ENCODE data around the gene PSME1. TPM values are rescaled to one million over a fixed set of nuclear protein-coding genes. Genes with fewer than 3 reads are reported as not detected.
A peak's percentile ranks its signal among the peaks of the same experiment; 100 is the strongest.

The PSME1 gene
- total and polyA plus RNA-seq, 2 of the 13 experiments (the other 11 are each of a cell fraction or from before 2014, with no cell fraction given), result 159 to 608 TPM

DNA sequence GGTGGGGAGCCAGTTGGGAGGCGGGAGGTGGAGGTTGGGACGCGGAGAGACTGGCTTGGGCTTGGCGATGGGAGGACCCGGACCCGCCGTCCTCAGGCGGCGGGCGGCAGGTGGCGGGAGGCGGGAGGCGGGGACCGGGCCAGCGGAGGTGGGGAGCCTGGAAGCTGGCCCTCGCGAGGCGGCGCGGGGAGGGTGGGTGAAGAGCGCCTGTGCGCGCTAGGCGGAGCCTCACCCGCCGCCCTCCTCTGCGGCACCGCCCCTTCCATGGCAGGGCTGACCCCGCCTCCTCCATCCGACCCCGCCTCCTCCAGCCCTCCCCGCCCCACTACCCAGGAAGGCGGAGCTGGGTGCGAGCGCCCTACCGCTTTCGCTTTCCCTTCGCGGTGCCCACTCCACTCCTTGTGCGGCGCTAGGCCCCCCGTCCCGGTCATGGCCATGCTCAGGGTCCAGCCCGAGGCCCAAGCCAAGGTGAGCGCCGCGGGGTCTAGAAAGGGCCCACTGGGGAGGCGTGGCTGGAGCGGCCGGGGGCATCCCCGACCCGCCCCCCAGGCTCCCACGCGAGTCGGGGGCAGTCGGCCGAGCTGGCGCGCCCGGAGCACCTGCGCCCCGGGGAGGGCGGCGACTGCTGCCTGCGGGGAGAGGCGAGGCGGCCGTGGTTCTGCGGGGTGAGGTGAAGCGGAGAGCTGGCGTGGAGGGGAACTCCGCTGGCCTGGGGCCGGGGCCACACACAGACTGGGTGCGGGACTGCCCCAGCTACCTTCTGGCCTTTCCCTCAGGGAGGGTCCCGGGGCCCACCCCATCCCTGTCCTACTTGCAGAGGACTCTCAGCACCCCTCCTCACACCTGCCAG, at the start of gene PSME1 (continued):
- TF ChIP-seq, protein P1, sequence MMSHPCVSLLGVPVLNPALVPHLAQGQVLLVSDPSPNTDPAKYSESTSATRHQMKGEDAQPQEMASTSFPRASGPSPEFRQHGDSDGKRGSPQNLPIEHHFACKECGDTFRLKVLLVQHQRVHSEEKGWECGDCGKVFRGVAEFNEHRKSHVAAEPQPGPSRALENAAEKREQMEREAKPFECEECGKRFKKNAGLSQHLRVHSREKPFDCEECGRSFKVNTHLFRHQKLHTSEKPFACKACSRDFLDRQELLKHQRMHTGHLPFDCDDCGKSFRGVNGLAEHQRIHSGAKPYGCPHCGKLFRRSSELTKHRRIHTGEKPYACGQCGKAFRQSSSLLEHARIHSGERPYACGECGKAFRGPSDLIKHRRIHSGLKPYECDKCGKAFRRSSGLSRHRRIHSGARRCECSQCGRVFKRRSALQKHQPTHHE (CRISPR knock-in tag; IDR thresholded peaks at IDR 0.05; ENCODE audit: borderline replicate concordance), result peak; percentile 67; the same call in 1 of the 2 replicates
- no peak for TF ChIP-seq ZNF446 (CRISPR knock-in tag; IDR thresholded peaks at IDR 0.05)
- TF ChIP-seq, protein P2, sequence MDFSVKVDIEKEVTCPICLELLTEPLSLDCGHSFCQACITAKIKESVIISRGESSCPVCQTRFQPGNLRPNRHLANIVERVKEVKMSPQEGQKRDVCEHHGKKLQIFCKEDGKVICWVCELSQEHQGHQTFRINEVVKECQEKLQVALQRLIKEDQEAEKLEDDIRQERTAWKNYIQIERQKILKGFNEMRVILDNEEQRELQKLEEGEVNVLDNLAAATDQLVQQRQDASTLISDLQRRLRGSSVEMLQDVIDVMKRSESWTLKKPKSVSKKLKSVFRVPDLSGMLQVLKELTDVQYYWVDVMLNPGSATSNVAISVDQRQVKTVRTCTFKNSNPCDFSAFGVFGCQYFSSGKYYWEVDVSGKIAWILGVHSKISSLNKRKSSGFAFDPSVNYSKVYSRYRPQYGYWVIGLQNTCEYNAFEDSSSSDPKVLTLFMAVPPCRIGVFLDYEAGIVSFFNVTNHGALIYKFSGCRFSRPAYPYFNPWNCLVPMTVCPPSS (IDR thresholded peaks at IDR 0.05), result no peak
- TF ChIP-seq, protein P3, sequence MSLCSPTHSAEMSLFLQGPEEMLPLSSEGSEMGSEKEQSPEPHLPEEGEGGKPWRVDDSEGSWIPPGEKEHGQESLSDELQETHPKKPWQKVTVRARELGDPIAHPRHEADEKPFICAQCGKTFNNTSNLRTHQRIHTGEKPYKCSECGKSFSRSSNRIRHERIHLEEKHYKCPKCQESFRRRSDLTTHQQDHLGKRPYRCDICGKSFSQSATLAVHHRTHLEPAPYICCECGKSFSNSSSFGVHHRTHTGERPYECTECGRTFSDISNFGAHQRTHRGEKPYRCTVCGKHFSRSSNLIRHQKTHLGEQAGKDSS (CRISPR knock-in tag; IDR thresholded peaks at IDR 0.05; ENCODE audit: borderline replicate concordance, low read depth), result peak; percentile 72
- TF ChIP-seq, protein P4, sequence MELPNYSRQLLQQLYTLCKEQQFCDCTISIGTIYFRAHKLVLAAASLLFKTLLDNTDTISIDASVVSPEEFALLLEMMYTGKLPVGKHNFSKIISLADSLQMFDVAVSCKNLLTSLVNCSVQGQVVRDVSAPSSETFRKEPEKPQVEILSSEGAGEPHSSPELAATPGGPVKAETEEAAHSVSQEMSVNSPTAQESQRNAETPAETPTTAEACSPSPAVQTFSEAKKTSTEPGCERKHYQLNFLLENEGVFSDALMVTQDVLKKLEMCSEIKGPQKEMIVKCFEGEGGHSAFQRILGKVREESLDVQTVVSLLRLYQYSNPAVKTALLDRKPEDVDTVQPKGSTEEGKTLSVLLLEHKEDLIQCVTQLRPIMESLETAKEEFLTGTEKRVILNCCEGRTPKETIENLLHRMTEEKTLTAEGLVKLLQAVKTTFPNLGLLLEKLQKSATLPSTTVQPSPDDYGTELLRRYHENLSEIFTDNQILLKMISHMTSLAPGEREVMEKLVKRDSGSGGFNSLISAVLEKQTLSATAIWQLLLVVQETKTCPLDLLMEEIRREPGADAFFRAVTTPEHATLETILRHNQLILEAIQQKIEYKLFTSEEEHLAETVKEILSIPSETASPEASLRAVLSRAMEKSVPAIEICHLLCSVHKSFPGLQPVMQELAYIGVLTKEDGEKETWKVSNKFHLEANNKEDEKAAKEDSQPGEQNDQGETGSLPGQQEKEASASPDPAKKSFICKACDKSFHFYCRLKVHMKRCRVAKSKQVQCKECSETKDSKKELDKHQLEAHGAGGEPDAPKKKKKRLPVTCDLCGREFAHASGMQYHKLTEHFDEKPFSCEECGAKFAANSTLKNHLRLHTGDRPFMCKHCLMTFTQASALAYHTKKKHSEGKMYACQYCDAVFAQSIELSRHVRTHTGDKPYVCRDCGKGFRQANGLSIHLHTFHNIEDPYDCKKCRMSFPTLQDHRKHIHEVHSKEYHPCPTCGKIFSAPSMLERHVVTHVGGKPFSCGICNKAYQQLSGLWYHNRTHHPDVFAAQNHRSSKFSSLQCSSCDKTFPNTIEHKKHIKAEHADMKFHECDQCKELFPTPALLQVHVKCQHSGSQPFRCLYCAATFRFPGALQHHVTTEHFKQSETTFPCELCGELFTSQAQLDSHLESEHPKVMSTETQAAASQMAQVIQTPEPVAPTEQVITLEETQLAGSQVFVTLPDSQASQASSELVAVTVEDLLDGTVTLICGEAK (IDR thresholded peaks at IDR 0.05), result no peak
- TF ChIP-seq, protein P4 (CRISPR knock-in tag; IDR thresholded peaks at IDR 0.05), result no peak
- no peak for TF ChIP-seq ZBTB42 (CRISPR knock-in tag; IDR thresholded peaks at IDR 0.05)
- TF ChIP-seq SMAD9 (CRISPR knock-in tag; IDR thresholded peaks at IDR 0.05), result no peak; the same call in 1 of the 2 replicates
- TF ChIP-seq SUZ12 (IDR thresholded peaks at IDR 0.05; ENCODE audit: low read depth, low read length), result no peak
- no peak for TF ChIP-seq ZNF672 (CRISPR knock-in tag; IDR thresholded peaks at IDR 0.05)
- TF ChIP-seq ZNF607 (CRISPR knock-in tag; IDR thresholded peaks at IDR 0.05; ENCODE audit: borderline replicate concordance), result no peak

Measured in HepG2 (cell line).